ENCODE measurements around the gene PKD2L1.

DNA sequence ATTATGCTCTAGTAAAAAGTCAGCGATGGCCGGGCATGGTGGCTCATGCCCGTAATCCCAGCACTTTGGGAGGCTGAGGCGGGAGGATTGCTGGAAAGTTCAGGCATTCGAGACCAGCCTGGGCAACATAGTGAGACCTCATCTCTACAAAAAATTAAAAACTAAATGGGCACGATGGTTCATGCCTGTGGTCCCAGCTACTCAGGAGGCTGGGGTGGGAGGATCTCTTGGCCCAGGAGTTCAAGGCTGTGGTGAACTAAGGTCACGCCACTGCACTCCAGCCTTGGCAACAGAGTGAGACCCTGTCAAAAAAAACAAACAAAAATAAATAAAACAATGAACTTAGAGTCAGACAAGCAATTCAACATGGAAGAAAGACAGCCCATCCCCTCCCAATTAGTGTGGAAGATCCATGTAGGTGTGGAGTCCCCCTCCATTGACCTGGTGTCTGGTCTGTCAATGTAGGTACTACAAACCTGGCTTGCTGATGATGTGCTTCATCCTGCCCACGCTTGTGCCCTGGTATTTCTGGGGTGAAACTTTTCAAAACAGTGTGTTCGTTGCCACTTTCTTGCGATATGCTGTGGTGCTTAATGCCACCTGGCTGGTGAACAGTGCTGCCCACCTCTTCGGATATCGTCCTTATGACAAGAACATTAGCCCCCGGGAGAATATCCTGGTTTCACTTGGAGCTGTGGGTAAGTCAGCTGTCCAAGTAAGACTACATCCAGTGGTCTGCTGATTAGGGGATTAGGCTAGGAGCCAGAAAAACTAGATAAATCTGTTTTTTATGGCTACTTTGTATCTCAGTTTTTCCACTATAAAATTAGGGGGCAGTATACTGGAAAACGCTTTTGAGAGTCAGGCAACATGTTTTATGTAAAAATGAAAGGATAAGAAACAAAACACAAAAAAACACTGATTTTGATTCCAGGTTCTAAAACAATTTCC is 26.3 kb upstream of the PKD2L1 start:
- TF ChIP-seq RAD21 (IDR thresholded peaks at IDR 0.05; ENCODE audit: insufficient read depth, low read depth, low read length) (no peak), TCF7 (IDR thresholded peaks at IDR 0.05; ENCODE audit: borderline replicate concordance) (no peak), CBX5 (IDR thresholded peaks at IDR 0.05; ENCODE audit: low read depth) (no peak), CREM (IDR thresholded peaks at IDR 0.05; ENCODE audit: low read depth) (no peak), POLR2AphosphoS2 (IDR thresholded peaks at IDR 0.05; ENCODE audit: low read depth, low read length) (no peak)
- TF ChIP-seq, protein P1, sequence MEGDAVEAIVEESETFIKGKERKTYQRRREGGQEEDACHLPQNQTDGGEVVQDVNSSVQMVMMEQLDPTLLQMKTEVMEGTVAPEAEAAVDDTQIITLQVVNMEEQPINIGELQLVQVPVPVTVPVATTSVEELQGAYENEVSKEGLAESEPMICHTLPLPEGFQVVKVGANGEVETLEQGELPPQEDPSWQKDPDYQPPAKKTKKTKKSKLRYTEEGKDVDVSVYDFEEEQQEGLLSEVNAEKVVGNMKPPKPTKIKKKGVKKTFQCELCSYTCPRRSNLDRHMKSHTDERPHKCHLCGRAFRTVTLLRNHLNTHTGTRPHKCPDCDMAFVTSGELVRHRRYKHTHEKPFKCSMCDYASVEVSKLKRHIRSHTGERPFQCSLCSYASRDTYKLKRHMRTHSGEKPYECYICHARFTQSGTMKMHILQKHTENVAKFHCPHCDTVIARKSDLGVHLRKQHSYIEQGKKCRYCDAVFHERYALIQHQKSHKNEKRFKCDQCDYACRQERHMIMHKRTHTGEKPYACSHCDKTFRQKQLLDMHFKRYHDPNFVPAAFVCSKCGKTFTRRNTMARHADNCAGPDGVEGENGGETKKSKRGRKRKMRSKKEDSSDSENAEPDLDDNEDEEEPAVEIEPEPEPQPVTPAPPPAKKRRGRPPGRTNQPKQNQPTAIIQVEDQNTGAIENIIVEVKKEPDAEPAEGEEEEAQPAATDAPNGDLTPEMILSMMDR (IDR thresholded peaks at IDR 0.05 in 2 of 3, conservative IDR thresholded peaks at IDR 0.05 in 1 of 3; ENCODE audit: control insufficient read depth in 2 of 3, extremely low read depth in 1 of 3, insufficient read depth in 1 of 3, low read depth in 3 of 3, low read length in 3 of 3): no peak
- TF ChIP-seq, protein P2, sequence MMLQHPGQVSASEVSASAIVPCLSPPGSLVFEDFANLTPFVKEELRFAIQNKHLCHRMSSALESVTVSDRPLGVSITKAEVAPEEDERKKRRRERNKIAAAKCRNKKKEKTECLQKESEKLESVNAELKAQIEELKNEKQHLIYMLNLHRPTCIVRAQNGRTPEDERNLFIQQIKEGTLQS (IDR thresholded peaks at IDR 0.05; ENCODE audit: borderline replicate concordance, extremely low read depth, low read depth, low read length): no peak
